Measurements from ENCODE around the gene EVC. TPM values are rescaled to one million over a fixed set of nuclear protein-coding genes. Genes with fewer than 3 reads are reported as not detected.
"Not testable (repeated sequence)": the region's sequence is repeated elsewhere in the genome, so short reads cannot be mapped to it uniquely, and the experiment has no call there.

Gene EVC
- total RNA-seq, 1 experiment from 2014 or later, result 17.3 TPM

GRCh38 chr4:5854929-5855328 is 143.9 kb downstream of the EVC start:
- TF ChIP-seq CTCF (conservative IDR thresholded peaks at IDR 0.05; ENCODE audit: low read depth, low read length), result no peak
- TF ChIP-seq EZH2 (IDR thresholded peaks at IDR 0.05; ENCODE audit: borderline replicate concordance, low read depth, low read length, poor library complexity, severe bottlenecking), result no peak
- POLR2A ChIA-PET (ENCODE audit: low non-redundant PET), result interaction anchor here (0.7 kb wide), 1 partner anchor 839 kb away, joined by 4 read pairs; no protein-coding TSS in a partner anchor
- Histone ChIP-seq H3K4me3 (ENCODE audit: low read depth, low read length, poor library complexity, severe bottlenecking) (no peak overlapping the region), H3K36me3 (ENCODE audit: insufficient read depth, low read length, poor library complexity, severe bottlenecking) (peaks cover 13% of the 10 kb centered on the region), H3K27me3 (replicated peaks; ENCODE audit: insufficient read depth, low read depth, low read length, poor library complexity) (no peaks in the 10 kb centered on the region), H3K27ac (ENCODE audit: low read depth, low read length, poor library complexity, severe bottlenecking) (no peak overlapping the region), H3K4me1 (ENCODE audit: insufficient read depth, low read length, poor library complexity, severe bottlenecking) (no peaks in the 10 kb centered on the region), H3K9me3 (ENCODE audit: low read depth, low read length, poor library complexity, severe bottlenecking) (no peaks in the 10 kb centered on the region)
- intact Hi-C loops (cut with micrococcal nuclease; ENCODE audit: unreplicated experiment), result no loop called here
- BruUV-seq (replicated peaks), result no TSS peak
- DNase-seq (ENCODE audit: low spot score), result no peak
- CTCF ChIA-PET, result no interaction called here

- not testable (repeated sequence) for BruUV-seq (replicated peaks)
Observed at GRCh38 chr4:5856362-5856761, 145.4 kb downstream of the EVC start.

GRCh38 chr4:5857199-5857598 is 146.2 kb downstream of the EVC start:
- TF ChIP-seq EZH2 (IDR thresholded peaks at IDR 0.05; ENCODE audit: borderline replicate concordance, low read depth, low read length, poor library complexity, severe bottlenecking), result no peak
- TF ChIP-seq CTCF (conservative IDR thresholded peaks at IDR 0.05; ENCODE audit: low read depth, low read length), result no peak
- POLR2A ChIA-PET (ENCODE audit: low non-redundant PET), result no interaction called here

More at GRCh38 chr4:5856362-5856761, 145.4 kb downstream of the EVC start:
- H3K9me3 ChIP-seq (ENCODE audit: low read depth, low read length, poor library complexity, severe bottlenecking); POLR2A ChIA-PET (ENCODE audit: low non-redundant PET); H3K27me3 ChIP-seq (replicated peaks; ENCODE audit: insufficient read depth, low read depth, low read length, poor library complexity); DNase-seq (ENCODE audit: low spot score); H3K4me1 ChIP-seq (ENCODE audit: insufficient read depth, low read length, poor library complexity, severe bottlenecking); intact Hi-C loops (cut with micrococcal nuclease; ENCODE audit: unreplicated experiment); H3K27ac ChIP-seq (ENCODE audit: low read depth, low read length, poor library complexity, severe bottlenecking); CTCF ChIA-PET; H3K4me3 ChIP-seq (ENCODE audit: low read depth, low read length, poor library complexity, severe bottlenecking): not testable (repeated sequence)
- peaks cover 13% of the 10 kb centered on the region for H3K36me3 ChIP-seq (ENCODE audit: insufficient read depth, low read length, poor library complexity, severe bottlenecking)

GRCh38 chr4:5858020-5858769 is 147.2 kb downstream of the EVC start:
- Histone ChIP-seq H3K4me1 (ENCODE audit: insufficient read depth, low read length, poor library complexity, severe bottlenecking) (peaks cover 3% of the 10 kb centered on the region), H3K27ac (ENCODE audit: low read depth, low read length, poor library complexity, severe bottlenecking) (no peak overlapping the region), H3K36me3 (ENCODE audit: insufficient read depth, low read length, poor library complexity, severe bottlenecking) (peaks cover 13% of the 10 kb centered on the region), H3K9me3 (ENCODE audit: low read depth, low read length, poor library complexity, severe bottlenecking) (no peaks in the 10 kb centered on the region), H3K4me3 (ENCODE audit: low read depth, low read length, poor library complexity, severe bottlenecking) (no peak overlapping the region), H3K27me3 (replicated peaks; ENCODE audit: insufficient read depth, low read depth, low read length, poor library complexity) (no peaks in the 10 kb centered on the region)
- intact Hi-C loops (cut with micrococcal nuclease; ENCODE audit: unreplicated experiment), result no loop called here
- no peak for DNase-seq (ENCODE audit: low spot score)
- no peak for TF ChIP-seq CTCF (conservative IDR thresholded peaks at IDR 0.05; ENCODE audit: low read depth, low read length)
- TF ChIP-seq EZH2 (IDR thresholded peaks at IDR 0.05; ENCODE audit: borderline replicate concordance, low read depth, low read length, poor library complexity, severe bottlenecking), result no peak
- CTCF ChIA-PET, result interaction anchor here (0.6 kb wide), 1 partner anchor 123 kb away, joined by 6 read pairs; no protein-coding TSS in a partner anchor
- no TSS peak for BruUV-seq (replicated peaks)
- POLR2A ChIA-PET (ENCODE audit: low non-redundant PET), result no interaction called here

More at GRCh38 chr4:5857199-5857598, 146.2 kb downstream of the EVC start:
- no TSS peak for BruUV-seq (replicated peaks)
- Histone ChIP-seq H3K36me3 (ENCODE audit: insufficient read depth, low read length, poor library complexity, severe bottlenecking) (peaks cover 13% of the 10 kb centered on the region), H3K4me3 (ENCODE audit: low read depth, low read length, poor library complexity, severe bottlenecking) (no peak overlapping the region), H3K27me3 (replicated peaks; ENCODE audit: insufficient read depth, low read depth, low read length, poor library complexity) (no peaks in the 10 kb centered on the region), H3K27ac (ENCODE audit: low read depth, low read length, poor library complexity, severe bottlenecking) (no peak overlapping the region), H3K9me3 (ENCODE audit: low read depth, low read length, poor library complexity, severe bottlenecking) (no peaks in the 10 kb centered on the region), H3K4me1 (ENCODE audit: insufficient read depth, low read length, poor library complexity, severe bottlenecking) (no peaks in the 10 kb centered on the region)
- intact Hi-C loops (cut with micrococcal nuclease; ENCODE audit: unreplicated experiment), result no loop called here
- no peak for DNase-seq (ENCODE audit: low spot score)
- CTCF ChIA-PET, result no interaction called here
